A549 (cell line): Measurements from ENCODE around the gene ASPSCR1. TPM values are rescaled to one million over a fixed set of nuclear protein-coding genes. Genes with fewer than 3 reads are reported as not detected.

ENCODE experiments used
- ATAC-seq, 2 experiments: fragments of 200-7000 bp in 1 of 2; fragments of >200 bp in 1 of 2; cut with Nextera tagmentation in 1 of 2; cut with Tn5 transposase in 1 of 2; 3 replicates each; pipeline versions ENCODE4 v1.8.0 to v1.9.1; 2018 to 2020; ENCODE audit warnings: mild to moderate bottlenecking in 1 of 2, moderate library complexity in 1 of 2
- CTCF ChIA-PET: fragments of 300-600 bp; sonication (Branson Sonifier 250); formaldehyde crosslinking; extraction: SDS; loops from one replicate; lab custom pipeline; 2021; ENCODE audit warnings: antibody characterized with exemption, inconsistent platforms; lab: Yijun Ruan, JAX
- POLR2A ChIA-PET: fragments of 350-600 bp; formaldehyde crosslinking; extraction: SDS; loops from one replicate; lab custom pipeline; 2021; ENCODE audit warnings: antibody characterized with exemption, inconsistent platforms; lab: Yijun Ruan, JAX
- DNase-seq, 2 experiments: peaks; one replicate each; pipeline versions ENCODE4 v3.0.0 to v3.0.0-alpha.2; 2011 to 2016; ENCODE audit warnings: low read depth in 1 of 2, low spot score in 1 of 2
- FAIRE-seq: peaks from 2 replicates; lab custom pipeline; 2011; peaks lifted over from hg19 to GRCh38; lab: Jason Lieb, UNC
- H3K27ac ChIP-seq, 2 experiments: fragments of >200 bp; sonication (Bioruptor Twin); formaldehyde crosslinking; 3 replicates each; pipeline ENCODE4 v1.5.1; 2016 to 2017
- H3K4me1 ChIP-seq: fragments of >200 bp; sonication (Bioruptor Twin); formaldehyde crosslinking; 3 replicates; pipeline ENCODE4 v1.6.1; 2016
- H3K4me2 ChIP-seq: fragments of >200 bp; sonication (Bioruptor Twin); formaldehyde crosslinking; 3 replicates; pipeline ENCODE4 v1.6.1; 2016
- H3K4me3 ChIP-seq: fragments of >200 bp; sonication (Bioruptor Twin); formaldehyde crosslinking; 3 replicates; pipeline ENCODE4 v1.5.1; 2016
- H3K9me3 ChIP-seq: fragments of >200 bp; sonication (Bioruptor Twin); formaldehyde crosslinking; 3 replicates; pipeline ENCODE4 v1.6.1; 2016
- CBX2 ChIP-seq: fragments of 200-600 bp; sonication (generic); IDR thresholded peaks from 2 replicates; pipeline ENCODE4 v1.6.1; 2016; ENCODE audit warnings: low read depth, mild to moderate bottlenecking, borderline replicate concordance
- EP300 ChIP-seq, 2 experiments: fragments of >200 bp; sonication (Bioruptor Twin); formaldehyde crosslinking; IDR thresholded peaks; 2 replicates in 1 of 2; 3 replicates in 1 of 2; pipeline ENCODE4 v1.6.1; 2016 to 2017
- ESRRA ChIP-seq: fragments of 150-350 bp; IDR thresholded peaks from 2 replicates; pipeline ENCODE4 v1.6.1; 2014; ENCODE audit warnings: mild to moderate bottlenecking, low read length, borderline replicate concordance
- HEYL ChIP-seq: fragments of 250-450 bp; sonication (Bioruptor Pico); IDR thresholded peaks from 2 replicates; pipeline ENCODE4 v1.8.0; 2021; ENCODE audit warnings: mild to moderate bottlenecking, moderate library complexity
- HMGXB4 ChIP-seq: fragments of 250-450 bp; sonication (Bioruptor Pico); IDR thresholded peaks from 2 replicates; pipeline ENCODE4 v1.5.0; 2021; ENCODE audit warnings: mild to moderate bottlenecking, moderate library complexity, borderline replicate concordance
- HOXB13 ChIP-seq: fragments of 250-450 bp; sonication (Bioruptor Pico); IDR thresholded peaks from 2 replicates; pipeline ENCODE4 v1.5.0; 2020; ENCODE audit warnings: low read depth, mild to moderate bottlenecking, moderate library complexity
- JUN ChIP-seq, 2 experiments: fragments of >200 bp; sonication (Bioruptor Twin); formaldehyde crosslinking; IDR thresholded peaks; 2 replicates in 1 of 2; 3 replicates in 1 of 2; pipeline ENCODE4 v1.6.1; 2016 to 2017
- JUNB ChIP-seq: fragments of >200 bp; sonication (Bioruptor Twin); formaldehyde crosslinking; IDR thresholded peaks from 2 replicates; pipeline ENCODE4 v1.6.1; 2016
- MAFK ChIP-seq: fragments of 450-650 bp; IDR thresholded peaks from 2 replicates; pipeline ENCODE4 v1.6.1; 2014; ENCODE audit not compliant: partially characterized antibody
- MAX ChIP-seq: IDR thresholded peaks from 2 replicates; pipeline ENCODE4 v1.6.1; 2012
- MAZ ChIP-seq: fragments of 150-350 bp; IDR thresholded peaks from 2 replicates; pipeline ENCODE4 v1.6.1; 2014; ENCODE audit warnings: antibody characterized with exemption, low read depth, low read length, borderline replicate concordance
- NPAS2 ChIP-seq: fragments of 250-450 bp; sonication (Bioruptor Pico); IDR thresholded peaks from 2 replicates; pipeline ENCODE4 v1.8.0; 2022; ENCODE audit warnings: mild to moderate bottlenecking, moderate library complexity, borderline replicate concordance
- RAD21 ChIP-seq, 2 experiments: fragments of >200 bp in 1 of 2; sonication (Bioruptor Twin) in 1 of 2; formaldehyde crosslinking in 1 of 2; IDR thresholded peaks in 1 of 2; conservative IDR thresholded peaks in 1 of 2; 2 replicates in 1 of 2; 3 replicates in 1 of 2; pipeline ENCODE4 v1.6.1; 2012 to 2018; ENCODE audit warnings: inconsistent platforms in 1 of 2
- RCOR1 ChIP-seq: fragments of 150-350 bp; IDR thresholded peaks from 2 replicates; pipeline ENCODE4 v1.6.1; 2014; ENCODE audit warnings: antibody characterized with exemption, low read length, low read depth
- SMC3 ChIP-seq: fragments of >200 bp; sonication (Bioruptor Twin); formaldehyde crosslinking; IDR thresholded peaks from 3 replicates; pipeline ENCODE4 v1.6.1; 2018; ENCODE audit warnings: inconsistent platforms
- TP53 ChIP-seq: fragments of 250-450 bp; sonication (Bioruptor Pico); IDR thresholded peaks from 2 replicates; pipeline ENCODE4 v1.5.0; 2021; ENCODE audit warnings: mild to moderate bottlenecking, moderate library complexity
- ZNF302 ChIP-seq: fragments of 250-450 bp; sonication (Bioruptor Pico); IDR thresholded peaks from 2 replicates; pipeline ENCODE4 v1.9.0; 2021; ENCODE audit warnings: inconsistent platforms, mild to moderate bottlenecking, moderate library complexity
- ZSCAN20 ChIP-seq: fragments of 250-450 bp; sonication (Bioruptor Pico); IDR thresholded peaks from 2 replicates; pipeline ENCODE4 v1.8.0; 2022; ENCODE audit warnings: mild to moderate bottlenecking, moderate library complexity
- WGBS: methylation state at CpG from one replicate; pipeline ENCODE4 v1.1.6; 2017; ENCODE audit errors: missing lambda C conversion rate; 5-methylcytosine and 5-hydroxymethylcytosine counted together
- polyA plus RNA-seq, 4 experiments: library from polyadenylated mRNA; depleted of rRNA in 3 of 4; stranded (reverse); fragments of >200 nt; fragmentation: RNase III in 1 of 4; extraction: RNeasy Plus Mini Kit Qiagen cat#74134 plus additional on column Dnase treatment in 1 of 4; gene quantifications; 2 replicates in 3 of 4; 3 replicates in 1 of 4; pipeline ENCODE4 v1.2.3, GENCODE V29; 2011 to 2017
- TF ChIP-seq, protein P1 (sequence below): fragments of 450-650 bp; IDR thresholded peaks from 2 replicates; pipeline ENCODE4 v1.6.1; 2014; ENCODE audit warnings: antibody characterized with exemption
- TF ChIP-seq, protein P2 (sequence below): fragments of >200 bp; sonication (Bioruptor Twin); formaldehyde crosslinking; IDR thresholded peaks from 3 replicates; pipeline ENCODE4 v1.5.1; 2016

The ASPSCR1 gene
- polyA plus RNA-seq, 2 of the 4 experiments (the other 2 are of a cell fraction), result 12.3 to 25.7 TPM

DNA sequence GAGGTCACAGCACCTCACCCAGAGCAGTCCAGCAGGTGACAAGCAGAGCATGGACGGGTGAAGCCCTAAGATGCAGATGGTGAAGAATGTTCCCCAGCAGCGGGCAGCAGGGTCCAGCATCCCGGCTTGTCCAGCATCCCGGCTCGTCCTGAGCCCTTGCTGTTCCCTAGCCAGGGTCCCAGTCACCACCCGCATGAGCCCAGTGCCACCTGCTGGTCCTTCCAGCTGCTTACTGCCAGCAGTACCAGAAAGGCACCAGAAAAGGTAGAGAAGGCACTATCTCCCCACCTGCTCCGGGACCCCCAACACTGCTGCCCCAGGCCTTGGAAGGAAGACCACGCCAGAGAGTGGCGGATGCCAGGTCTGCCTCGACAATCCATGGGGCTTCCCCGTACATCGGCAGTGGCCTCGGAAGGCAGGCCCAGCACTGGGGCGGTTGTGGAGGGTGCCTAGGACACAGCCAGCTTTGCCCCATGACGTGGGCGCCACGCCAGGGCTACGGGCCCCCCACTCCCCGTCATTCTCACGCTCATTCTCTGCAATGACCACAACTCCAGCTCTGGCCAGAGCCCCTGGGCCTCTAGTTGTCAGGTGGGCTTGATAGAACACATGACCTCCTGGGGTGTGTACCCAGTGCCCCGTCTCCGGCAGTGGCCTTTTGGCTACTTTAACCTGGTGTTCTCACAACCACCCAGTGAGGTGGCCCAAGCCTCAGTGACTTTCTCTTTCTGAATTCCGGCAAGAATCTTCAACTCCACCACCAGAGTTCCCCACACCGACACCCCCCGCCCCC, 43.9 kb downstream of the ASPSCR1 start:
- Histone ChIP-seq H3K4me1 (peaks cover 41% of the 10 kb centered on the region), H3K27ac (peak overlapping the region; percentile 80 to 92; a peak in 5 of 6 replicates), H3K4me3 (peak overlapping the region; percentile 77), H3K4me2 (peak overlapping the region; percentile 87), H3K9me3 (no peaks in the 10 kb centered on the region)
- TF ChIP-seq, protein P1, sequence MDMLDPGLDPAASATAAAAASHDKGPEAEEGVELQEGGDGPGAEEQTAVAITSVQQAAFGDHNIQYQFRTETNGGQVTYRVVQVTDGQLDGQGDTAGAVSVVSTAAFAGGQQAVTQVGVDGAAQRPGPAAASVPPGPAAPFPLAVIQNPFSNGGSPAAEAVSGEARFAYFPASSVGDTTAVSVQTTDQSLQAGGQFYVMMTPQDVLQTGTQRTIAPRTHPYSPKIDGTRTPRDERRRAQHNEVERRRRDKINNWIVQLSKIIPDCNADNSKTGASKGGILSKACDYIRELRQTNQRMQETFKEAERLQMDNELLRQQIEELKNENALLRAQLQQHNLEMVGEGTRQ, result 0 out of 2 replicates have a peak, but pooled peaks have one; percentile 24
- peak; percentile 97 to 98 for TF ChIP-seq RAD21 (conservative IDR thresholded peaks at IDR 0.05 in 1 of 2, IDR thresholded peaks at IDR 0.05 in 1 of 2)
- TF ChIP-seq MAZ, result 0 out of 2 replicates have a peak, but pooled peaks have one; percentile 43
- no peak for TF ChIP-seq NPAS2 (CRISPR knock-in tag)
- TF ChIP-seq, protein P2, sequence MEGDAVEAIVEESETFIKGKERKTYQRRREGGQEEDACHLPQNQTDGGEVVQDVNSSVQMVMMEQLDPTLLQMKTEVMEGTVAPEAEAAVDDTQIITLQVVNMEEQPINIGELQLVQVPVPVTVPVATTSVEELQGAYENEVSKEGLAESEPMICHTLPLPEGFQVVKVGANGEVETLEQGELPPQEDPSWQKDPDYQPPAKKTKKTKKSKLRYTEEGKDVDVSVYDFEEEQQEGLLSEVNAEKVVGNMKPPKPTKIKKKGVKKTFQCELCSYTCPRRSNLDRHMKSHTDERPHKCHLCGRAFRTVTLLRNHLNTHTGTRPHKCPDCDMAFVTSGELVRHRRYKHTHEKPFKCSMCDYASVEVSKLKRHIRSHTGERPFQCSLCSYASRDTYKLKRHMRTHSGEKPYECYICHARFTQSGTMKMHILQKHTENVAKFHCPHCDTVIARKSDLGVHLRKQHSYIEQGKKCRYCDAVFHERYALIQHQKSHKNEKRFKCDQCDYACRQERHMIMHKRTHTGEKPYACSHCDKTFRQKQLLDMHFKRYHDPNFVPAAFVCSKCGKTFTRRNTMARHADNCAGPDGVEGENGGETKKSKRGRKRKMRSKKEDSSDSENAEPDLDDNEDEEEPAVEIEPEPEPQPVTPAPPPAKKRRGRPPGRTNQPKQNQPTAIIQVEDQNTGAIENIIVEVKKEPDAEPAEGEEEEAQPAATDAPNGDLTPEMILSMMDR, result peak; percentile 94
- peak; percentile 98 for TF ChIP-seq SMC3
- TF ChIP-seq HMGXB4 (CRISPR knock-in tag), result no peak
- TF ChIP-seq MAX, result peak; percentile 25; the same call in 1 of the 2 replicates
- TF ChIP-seq TP53 (CRISPR knock-in tag), result peak; percentile 35; the same call in 1 of the 2 replicates
- CTCF ChIA-PET, result interaction anchor here (0.6 to 33.2 kb wide), 36 partner anchors 8 to 307 kb away, joined by 3 to 794 read pairs (median 5); partner anchors contain the start of genes ASPSCR1, DCXR, MAFG and MYADML2
- FAIRE-seq (peak; percentile 84), ATAC-seq (peak; percentile 55 to 56), DNase-seq (peak; percentile 89 to 90)
- WGBS, result 15% methylated on average over 24 of the region's 25 CpGs
- POLR2A ChIA-PET, result interaction anchor here (1.0 to 3.9 kb wide), 7 partner anchors 16 to 152 kb away, joined by 3 to 38 read pairs (median 5); partner anchors contain the start of genes ASPSCR1 and DCXR

DNA sequence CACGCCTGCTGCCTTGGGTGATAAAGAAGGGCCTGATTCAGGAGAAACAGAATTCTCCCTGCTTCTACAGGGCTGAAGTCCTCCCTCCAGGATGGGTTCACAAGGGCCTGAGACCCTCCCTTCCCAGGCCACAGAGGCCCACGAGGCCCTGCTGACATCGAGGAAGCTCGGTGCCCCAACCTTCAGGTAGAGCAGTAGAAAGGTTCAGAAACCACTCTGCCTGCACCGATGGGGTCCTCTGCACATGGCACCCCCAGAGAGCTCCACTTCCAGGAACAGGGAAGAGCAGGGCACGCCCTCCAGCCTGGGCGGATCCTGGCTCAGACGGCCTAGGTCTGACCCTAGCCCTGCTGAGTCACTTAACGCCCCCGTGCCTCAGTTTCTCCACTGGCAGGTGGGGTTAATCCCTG, 44.5 kb downstream of the ASPSCR1 start:
- DNase-seq, result no peak
- Histone ChIP-seq H3K4me3 (peak overlapping the region; percentile 77), H3K9me3 (no peaks in the 10 kb centered on the region), H3K4me2 (peak overlapping the region; percentile 87), H3K4me1 (peaks cover 41% of the 10 kb centered on the region), H3K27ac (peak overlapping the region; percentile 80 to 92)
- POLR2A ChIA-PET, result interaction anchor here (1.0 to 3.9 kb wide), 6 partner anchors 16 to 152 kb away, joined by 3 to 38 read pairs (median 4); partner anchors contain the start of genes ASPSCR1 and DCXR
- CTCF ChIA-PET, result interaction anchor here (0.7 to 33.2 kb wide), 30 partner anchors 8 to 308 kb away, joined by 3 to 794 read pairs (median 10); partner anchors contain the start of genes ASPSCR1, DCXR, MAFG and MYADML2
- peak in 1 of 2 experiments; percentile 14; a peak in 3 of 6 replicates for ATAC-seq
- no peak for FAIRE-seq
- TF ChIP-seq ZNF302 (CRISPR knock-in tag), result no peak
- TF ChIP-seq ZSCAN20 (CRISPR knock-in tag), result no peak
- no peak for TF ChIP-seq JUNB
- no peak for TF ChIP-seq JUN (IDR thresholded peaks at IDR 0.05)
- no peak for TF ChIP-seq ESRRA
- no peak for TF ChIP-seq RCOR1
- no peak for TF ChIP-seq EP300 (IDR thresholded peaks at IDR 0.05)
- no peak for TF ChIP-seq HEYL (CRISPR knock-in tag)
- TF ChIP-seq MAFK, result no peak
- no peak for TF ChIP-seq CBX2
- TF ChIP-seq HOXB13 (CRISPR knock-in tag), result no peak
- no peak; the same call in 1 of the 2 replicates for TF ChIP-seq MAX
- 6% methylated on average over 9 of the region's 10 CpGs for WGBS
